Measurements from ENCODE around the gene RNF130.
"Not testable (repeated sequence)": the region's sequence is repeated elsewhere in the genome, so short reads cannot be mapped to it uniquely, and the experiment has no call there.

Gene RNF130

GRCh38 chr5:179963375-179963774 is 108.2 kb downstream of the RNF130 start:
- no peak for TF ChIP-seq CTCF (IDR thresholded peaks at IDR 0.05; ENCODE audit: low read depth, low read length)
- no peak overlapping the region for H3K4me3 ChIP-seq (ENCODE audit: low read depth, low read length)

GRCh38 chr5:179960204-179960831 is 111.2 kb downstream of the RNF130 start:
- H3K4me3 ChIP-seq (ENCODE audit: low read depth, low read length): no peak overlapping the region
- no peak for TF ChIP-seq CTCF (IDR thresholded peaks at IDR 0.05; ENCODE audit: low read depth, low read length)

- no peak overlapping the region for H3K4me3 ChIP-seq (ENCODE audit: low read depth, low read length)
- TF ChIP-seq CTCF (IDR thresholded peaks at IDR 0.05; ENCODE audit: low read depth, low read length): no peak
Measured at GRCh38 chr5:179959641-179960040, 111.9 kb downstream of the RNF130 start.

- not testable (repeated sequence) for H3K4me3 ChIP-seq (ENCODE audit: low read depth, low read length)
Measured at GRCh38 chr5:179959118-179959517, 112.4 kb downstream of the RNF130 start.

GRCh38 chr5:179955630-179956029 is 115.9 kb downstream of the RNF130 start:
- no peak overlapping the region for H3K4me3 ChIP-seq (ENCODE audit: low read depth, low read length)
- TF ChIP-seq CTCF (IDR thresholded peaks at IDR 0.05; ENCODE audit: low read depth, low read length): no peak

- TF ChIP-seq CTCF (IDR thresholded peaks at IDR 0.05; ENCODE audit: low read depth, low read length): no peak
- no peak overlapping the region for H3K4me3 ChIP-seq (ENCODE audit: low read depth, low read length)
Measured at GRCh38 chr5:179955062-179955461, 116.5 kb downstream of the RNF130 start.

GRCh38 chr5:179954434-179954833 is 117.1 kb downstream of the RNF130 start:
- TF ChIP-seq CTCF (IDR thresholded peaks at IDR 0.05; ENCODE audit: low read depth, low read length): no peak
- H3K4me3 ChIP-seq (ENCODE audit: low read depth, low read length): no peak overlapping the region

- TF ChIP-seq CTCF (IDR thresholded peaks at IDR 0.05; ENCODE audit: low read depth, low read length): no peak
Measured at GRCh38 chr5:179953987-179954386, 117.6 kb downstream of the RNF130 start.

More at GRCh38 chr5:179953987-179954386, 117.6 kb downstream of the RNF130 start:
- no peak overlapping the region for H3K4me3 ChIP-seq (ENCODE audit: low read depth, low read length)
